Measurements from ENCODE around the gene NRM. TPM values are rescaled to one million over a fixed set of nuclear protein-coding genes. Genes with fewer than 3 reads are reported as not detected.
A peak's percentile ranks its signal among the peaks of the same experiment; 100 is the strongest.

The NRM gene
- total and polyA plus RNA-seq, 2 of the 13 experiments (the other 11 are each of a cell fraction or from before 2014, with no cell fraction given), result 12.5 to 16.0 TPM

DNA sequence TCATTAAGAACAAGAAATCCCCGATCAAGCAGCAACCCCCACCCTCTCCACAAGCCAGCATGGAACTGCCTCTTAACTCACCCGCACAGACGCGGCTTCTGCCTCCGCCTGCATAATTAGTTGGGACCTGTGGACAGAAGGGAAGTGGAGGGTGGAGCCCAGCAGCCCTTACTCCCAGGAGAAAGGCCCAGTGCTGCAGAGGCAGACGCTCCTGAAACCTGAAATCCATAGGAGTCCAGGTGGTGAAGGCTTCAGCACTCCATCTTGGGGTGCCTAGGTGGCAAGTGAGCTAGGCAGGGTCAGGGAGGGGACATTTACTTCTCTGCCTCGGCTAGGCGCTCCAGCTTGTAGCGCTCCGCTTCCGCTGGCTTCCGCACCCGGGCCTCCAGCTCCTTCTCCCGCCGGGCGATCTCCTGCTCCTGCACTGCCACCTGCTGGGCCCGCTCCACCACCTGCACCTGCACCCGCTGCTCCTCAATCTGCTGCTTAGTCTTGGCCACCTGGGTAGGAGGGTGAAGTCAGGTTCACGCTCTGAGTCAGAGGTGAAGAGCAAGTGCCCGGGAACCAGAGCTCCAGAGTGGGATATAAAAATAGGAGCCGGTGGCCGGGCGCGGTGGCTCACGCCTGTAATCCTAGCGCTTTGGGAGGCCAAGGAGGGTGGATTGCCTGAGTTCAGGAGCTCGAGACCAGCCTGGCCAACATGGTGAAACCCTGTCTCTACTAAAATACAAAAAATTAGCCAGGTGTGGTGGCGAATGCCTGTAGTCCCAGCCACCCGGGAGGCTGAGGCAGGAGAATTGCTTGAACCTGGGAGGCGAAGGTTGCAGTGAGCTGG is 40.0 kb upstream of the NRM start (continued):
- TF ChIP-seq, protein P1, sequence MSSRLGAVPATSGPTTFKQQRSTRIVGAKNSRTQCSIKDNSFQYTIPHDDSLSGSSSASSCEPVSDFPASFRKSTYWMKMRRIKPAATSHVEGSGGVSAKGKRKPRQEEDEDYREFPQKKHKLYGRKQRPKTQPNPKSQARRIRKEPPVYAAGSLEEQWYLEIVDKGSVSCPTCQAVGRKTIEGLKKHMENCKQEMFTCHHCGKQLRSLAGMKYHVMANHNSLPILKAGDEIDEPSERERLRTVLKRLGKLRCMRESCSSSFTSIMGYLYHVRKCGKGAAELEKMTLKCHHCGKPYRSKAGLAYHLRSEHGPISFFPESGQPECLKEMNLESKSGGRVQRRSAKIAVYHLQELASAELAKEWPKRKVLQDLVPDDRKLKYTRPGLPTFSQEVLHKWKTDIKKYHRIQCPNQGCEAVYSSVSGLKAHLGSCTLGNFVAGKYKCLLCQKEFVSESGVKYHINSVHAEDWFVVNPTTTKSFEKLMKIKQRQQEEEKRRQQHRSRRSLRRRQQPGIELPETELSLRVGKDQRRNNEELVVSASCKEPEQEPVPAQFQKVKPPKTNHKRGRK (CRISPR knock-in tag; IDR thresholded peaks at IDR 0.05), result no peak
- TF ChIP-seq ZFP36L1 (CRISPR knock-in tag; IDR thresholded peaks at IDR 0.05) (no peak), GABPB1 (CRISPR knock-in tag; IDR thresholded peaks at IDR 0.05) (peak; percentile 65), BRD4 (CRISPR knock-in tag; IDR thresholded peaks at IDR 0.05) (no peak), NCOR1 (IDR thresholded peaks at IDR 0.05; ENCODE audit: borderline replicate concordance, low read length) (no peak), SOX5 (CRISPR knock-in tag; IDR thresholded peaks at IDR 0.05; ENCODE audit: borderline replicate concordance) (peak; percentile 41; the same call in 1 of the 2 replicates), ZBTB33 (CRISPR knock-in tag; IDR thresholded peaks at IDR 0.05) (peak; percentile 100), TFE3 (CRISPR knock-in tag; IDR thresholded peaks at IDR 0.05) (no peak), ZSCAN9 (CRISPR knock-in tag; IDR thresholded peaks at IDR 0.05; ENCODE audit: borderline replicate concordance) (no peak), ZMYM4 (CRISPR knock-in tag; IDR thresholded peaks at IDR 0.05) (peak; percentile 74), ZNF263 (CRISPR knock-in tag; IDR thresholded peaks at IDR 0.05) (no peak), STAT5B (CRISPR knock-in tag; IDR thresholded peaks at IDR 0.05) (no peak), ZNF547 (CRISPR knock-in tag; IDR thresholded peaks at IDR 0.05) (peak; percentile 37; the same call in 1 of the 2 replicates), ZSCAN25 (CRISPR knock-in tag; IDR thresholded peaks at IDR 0.05) (0 out of 2 replicates have a peak, but pooled peaks have one; percentile 42), ZNF597 (CRISPR knock-in tag; IDR thresholded peaks at IDR 0.05) (no peak), PHF8 (CRISPR knock-in tag; IDR thresholded peaks at IDR 0.05) (0 out of 2 replicates have a peak, but pooled peaks have one; percentile 27), NFATC3 (CRISPR knock-in tag; IDR thresholded peaks at IDR 0.05) (no peak), SUZ12 (IDR thresholded peaks at IDR 0.05; ENCODE audit: low read depth, low read length) (no peak), ZNF3 (CRISPR knock-in tag; IDR thresholded peaks at IDR 0.05) (no peak), ZNF329 (CRISPR knock-in tag; IDR thresholded peaks at IDR 0.05; ENCODE audit: low read depth) (0 out of 2 replicates have a peak, but pooled peaks have one; percentile 51)
- TF ChIP-seq, protein P2, sequence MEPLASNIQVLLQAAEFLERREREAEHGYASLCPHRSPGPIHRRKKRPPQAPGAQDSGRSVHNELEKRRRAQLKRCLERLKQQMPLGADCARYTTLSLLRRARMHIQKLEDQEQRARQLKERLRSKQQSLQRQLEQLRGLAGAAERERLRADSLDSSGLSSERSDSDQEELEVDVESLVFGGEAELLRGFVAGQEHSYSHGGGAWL (CRISPR knock-in tag; IDR thresholded peaks at IDR 0.05), result peak; percentile 66; the same call in 1 of the 2 replicates
- TF ChIP-seq, protein P3, sequence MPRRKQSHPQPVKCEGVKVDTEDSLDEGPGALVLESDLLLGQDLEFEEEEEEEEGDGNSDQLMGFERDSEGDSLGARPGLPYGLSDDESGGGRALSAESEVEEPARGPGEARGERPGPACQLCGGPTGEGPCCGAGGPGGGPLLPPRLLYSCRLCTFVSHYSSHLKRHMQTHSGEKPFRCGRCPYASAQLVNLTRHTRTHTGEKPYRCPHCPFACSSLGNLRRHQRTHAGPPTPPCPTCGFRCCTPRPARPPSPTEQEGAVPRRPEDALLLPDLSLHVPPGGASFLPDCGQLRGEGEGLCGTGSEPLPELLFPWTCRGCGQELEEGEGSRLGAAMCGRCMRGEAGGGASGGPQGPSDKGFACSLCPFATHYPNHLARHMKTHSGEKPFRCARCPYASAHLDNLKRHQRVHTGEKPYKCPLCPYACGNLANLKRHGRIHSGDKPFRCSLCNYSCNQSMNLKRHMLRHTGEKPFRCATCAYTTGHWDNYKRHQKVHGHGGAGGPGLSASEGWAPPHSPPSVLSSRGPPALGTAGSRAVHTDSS (CRISPR knock-in tag; conservative IDR thresholded peaks at IDR 0.05), result no peak

All from HepG2 (cell line).